DND-41 (cell line): ENCODE results near the gene UBE2L6.

Experiments used
- ATAC-seq: fragments of 200-7000 bp; cut with Tn5 transposase; 3 replicates; pipeline ENCODE4 v1.9.1; 2021; ENCODE audit warnings: low read depth; ENCODE audit not compliant: insufficient read depth
- DNase-seq: peaks from one replicate; pipeline ENCODE4 v3.0.0-alpha.2; 2020
- H2AFZ ChIP-seq: 2 replicates; pipeline ENCODE4 v1.6.0; 2012; ENCODE audit warnings: low read depth, low read length
- H3K27ac ChIP-seq: 2 replicates; pipeline ENCODE4 v1.5.1; 2012; ENCODE audit warnings: low read length, inconsistent platforms
- H3K27me3 ChIP-seq: fragments of 200-600 bp; sonication (generic); 2 replicates; pipeline ENCODE4 v1.6.0; 2012; ENCODE audit warnings: low read length, mild to moderate bottlenecking, inconsistent platforms; ENCODE audit not compliant: insufficient read depth, poor library complexity
- H3K36me3 ChIP-seq: 2 replicates; pipeline ENCODE4 v1.5.1; 2012; ENCODE audit warnings: low read length, inconsistent platforms; ENCODE audit not compliant: insufficient read depth
- H3K4me1 ChIP-seq: 2 replicates; pipeline ENCODE4 v1.5.1; 2012; ENCODE audit warnings: mild to moderate bottlenecking, low read length; ENCODE audit not compliant: insufficient read depth
- H3K4me2 ChIP-seq: 2 replicates; pipeline ENCODE4 v1.6.0; 2012; ENCODE audit warnings: mild to moderate bottlenecking, moderate library complexity, low read length, inconsistent platforms; ENCODE audit not compliant: insufficient read depth
- H3K4me3 ChIP-seq, 2 experiments: fragments of 200-600 bp in 1 of 2; shearing (Covaris generic) in 1 of 2; 2 replicates each; pipeline ENCODE4 v1.5.1; 2012 to 2016; ENCODE audit warnings: inconsistent platforms in 2 of 2, low read length in 2 of 2, mild to moderate bottlenecking in 2 of 2, low read depth in 1 of 2, moderate library complexity in 1 of 2
- H3K79me2 ChIP-seq: 2 replicates; pipeline ENCODE4 v1.6.0; 2012; ENCODE audit warnings: low read length, inconsistent platforms; ENCODE audit not compliant: insufficient read depth
- H3K9ac ChIP-seq: 2 replicates; pipeline ENCODE4 v1.6.0; 2012; ENCODE audit warnings: low read depth, mild to moderate bottlenecking, inconsistent platforms, low read length, moderate library complexity
- H3K9me3 ChIP-seq: 2 replicates; pipeline ENCODE4 v1.5.1; 2012; ENCODE audit warnings: low read length, moderate library complexity, mild to moderate bottlenecking, inconsistent platforms; ENCODE audit not compliant: insufficient read depth, severe bottlenecking
- H4K20me1 ChIP-seq: 2 replicates; pipeline ENCODE4 v1.6.0; 2012; ENCODE audit warnings: low read length; ENCODE audit not compliant: insufficient read depth
- CTCF ChIP-seq: IDR thresholded peaks from 2 replicates; pipeline ENCODE4 v1.5.1; 2012; ENCODE audit warnings: borderline replicate concordance, low read length, moderate library complexity, mild to moderate bottlenecking; ENCODE audit not compliant: poor library complexity, severe bottlenecking; ENCODE audit errors: extremely low read depth
- EZH2 ChIP-seq: IDR thresholded peaks from 3 replicates; pipeline ENCODE4 v1.6.1; 2012; ENCODE audit warnings: borderline replicate concordance, low read depth, mild to moderate bottlenecking, moderate library complexity, low read length, inconsistent platforms; ENCODE audit not compliant: severe bottlenecking

UBE2L6 gene

GRCh38 chr11:57597461-57597915 lies 30.0 kb upstream of the UBE2L6 start, which contains the start of gene SERPING1:
SERPING1 (plus strand) TSS chr11:57597685; CDS start chr11:57598271, 586 bp downstream.
- ATAC-seq: no peak
- Histone ChIP-seq H4K20me1 (no peaks in the 10 kb centered on the region), H3K4me1 (no peaks in the 10 kb centered on the region), H2AFZ (no peak within 1 kb of the TSS), H3K27ac (no peak within 1 kb of the TSS), H3K9ac (no peak within 1 kb of the TSS), H3K27me3 (no peaks in the 10 kb centered on the region), H3K4me3 (no peak within 1 kb of the TSS), H3K79me2 (no peaks in the 10 kb centered on the region), H3K9me3 (no peaks in the 10 kb centered on the region), H3K4me2 (no peak within 1 kb of the TSS), H3K36me3 (no peaks in the 10 kb centered on the region)
- no peak for TF ChIP-seq CTCF
- no peak for TF ChIP-seq EZH2
- no peak for DNase-seq

- ATAC-seq: no peak
These were observed 28.9 kb upstream of the UBE2L6 start for GRCh38 chr11:57596266-57596885.

GRCh38 chr11:57588046-57588710 lies 20.7 kb upstream of the UBE2L6 start:
- Histone ChIP-seq H3K4me1 (peaks cover 20% of the 10 kb centered on the region), H2AFZ (no peak overlapping the region), H3K9me3 (peaks cover 7% of the 10 kb centered on the region), H3K27ac (no peak overlapping the region), H3K9ac (no peak overlapping the region), H3K4me3 (no peak overlapping the region), H4K20me1 (no peaks in the 10 kb centered on the region), H3K79me2 (no peaks in the 10 kb centered on the region), H3K36me3 (no peaks in the 10 kb centered on the region), H3K4me2 (no peak overlapping the region), H3K27me3 (no peaks in the 10 kb centered on the region)
- ATAC-seq (no peak), DNase-seq (no peak)
- TF ChIP-seq CTCF (no peak), EZH2 (no peak)

More at GRCh38 chr11:57596266-57596885, 28.9 kb upstream of the UBE2L6 start:
- Histone ChIP-seq H3K4me1 (no peaks in the 10 kb centered on the region), H4K20me1 (no peaks in the 10 kb centered on the region), H3K79me2 (no peaks in the 10 kb centered on the region), H3K4me2 (no peak overlapping the region), H3K4me3 (no peak overlapping the region), H3K27ac (no peak overlapping the region), H2AFZ (no peak overlapping the region), H3K36me3 (no peaks in the 10 kb centered on the region), H3K9ac (no peak overlapping the region), H3K27me3 (no peaks in the 10 kb centered on the region), H3K9me3 (no peaks in the 10 kb centered on the region)
- DNase-seq: no peak
- TF ChIP-seq EZH2: no peak
- TF ChIP-seq CTCF: no peak
